NCI-H2227 (cell line): ENCODE measurements around the gene CCDC180.
"Not testable (repeated sequence)": the region's sequence is repeated elsewhere in the genome, so short reads cannot be mapped to it uniquely, and the experiment has no call there.

Experiments used
- DNase-seq: peaks from one replicate; lab custom pipeline; 2025; ENCODE audit not compliant: unreplicated experiment; lab: John Stamatoyannopoulos, UW

Gene CCDC180

DNA sequence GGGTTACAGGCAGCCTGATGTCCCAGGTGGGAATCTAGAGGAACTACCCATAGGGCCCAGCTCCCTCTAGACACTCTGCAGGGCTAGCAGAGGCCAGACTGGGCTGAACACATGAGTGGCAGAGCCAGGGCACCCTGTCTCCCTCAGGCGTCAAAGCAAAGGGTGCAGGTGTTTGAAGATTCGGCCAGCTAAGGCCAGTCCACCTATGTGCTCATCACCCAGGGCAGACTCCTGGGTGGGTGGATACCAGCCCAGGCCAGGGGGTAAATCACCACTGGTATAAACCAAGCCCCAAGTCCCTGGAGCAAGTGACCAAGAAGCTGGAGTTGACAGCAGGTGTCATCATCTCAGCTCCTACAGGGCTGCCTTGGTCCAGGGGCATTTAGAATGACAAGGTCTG lies 3.4 kb downstream of the CCDC180 start:
- DNase-seq = no peak

GRCh38 chr9:97311798-97312500 lies 4.5 kb downstream of the CCDC180 start:
- no peak for DNase-seq

- DNase-seq = no peak
Observed at GRCh38 chr9:97312556-97312955, 5.1 kb downstream of the CCDC180 start.

GRCh38 chr9:97313243-97313642 lies 5.8 kb downstream of the CCDC180 start:
- no peak for DNase-seq

- no peak for DNase-seq
Observed at GRCh38 chr9:97313746-97314145, 6.3 kb downstream of the CCDC180 start.

DNA sequence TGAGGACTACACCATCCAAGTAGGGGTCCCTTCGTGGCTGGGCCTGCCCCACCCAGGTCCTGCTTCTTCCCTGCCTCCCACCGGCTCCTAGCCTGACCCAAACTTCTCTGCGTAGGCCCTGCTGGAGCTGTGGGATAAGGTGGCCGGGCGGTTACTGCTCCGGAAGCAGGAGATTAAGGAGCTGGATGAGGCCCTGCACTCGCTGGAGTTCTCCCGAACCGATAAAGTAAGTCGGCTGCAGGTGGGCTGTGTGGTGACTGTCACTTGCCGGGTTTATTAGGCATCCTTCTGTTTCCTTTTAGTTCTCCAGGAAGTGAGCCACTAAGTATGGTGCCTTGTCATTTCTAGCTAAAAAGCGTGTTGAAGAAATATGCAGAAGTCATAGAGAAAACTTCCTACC lies 7.0 kb downstream of the CCDC180 start:
- DNase-seq = no peak

DNA sequence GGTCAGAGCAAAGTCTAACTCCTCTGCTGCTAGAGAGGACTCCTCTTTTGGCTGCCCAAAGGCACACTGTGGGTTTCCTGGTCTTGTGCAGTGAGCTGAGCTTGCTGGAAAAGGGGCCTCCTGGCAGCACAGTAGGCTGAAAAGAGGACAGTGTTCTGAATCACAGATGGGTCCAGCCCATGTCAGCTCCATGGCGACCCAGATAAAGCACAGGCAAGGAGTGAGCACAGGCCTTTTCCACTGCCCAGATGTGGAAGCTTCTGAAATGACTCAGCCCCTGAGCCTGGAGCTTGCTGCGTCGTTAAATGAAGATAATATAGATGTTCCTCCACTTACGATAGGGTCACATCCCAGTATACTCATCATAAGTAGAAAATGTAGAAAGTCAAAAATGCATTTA lies 8.1 kb downstream of the CCDC180 start:
- no peak for DNase-seq

GRCh38 chr9:97316904-97317303 lies 9.4 kb downstream of the CCDC180 start:
- no peak for DNase-seq

- no peak for DNase-seq
Observed at GRCh38 chr9:97318433-97318832, 11.0 kb downstream of the CCDC180 start.

DNA sequence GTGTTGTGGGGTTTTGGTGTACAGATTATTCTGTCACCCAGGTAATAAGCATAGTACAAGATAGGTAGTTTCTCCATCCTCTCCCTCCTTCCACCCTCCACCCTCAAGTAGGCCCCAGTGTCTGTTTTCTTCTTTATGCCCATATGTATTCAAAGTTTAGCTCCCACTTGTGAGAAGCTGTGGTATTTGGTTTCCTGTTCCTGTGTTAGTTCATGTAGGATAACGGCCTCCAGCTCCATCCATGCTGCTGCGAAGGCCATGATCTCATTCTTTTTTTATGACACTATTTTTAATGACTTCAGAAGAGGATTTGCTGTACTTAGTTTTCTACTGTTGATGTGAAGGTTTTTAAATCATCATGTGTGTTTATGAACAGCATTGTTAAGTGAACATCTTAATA lies 11.9 kb downstream of the CCDC180 start:
- no peak for DNase-seq

DNA sequence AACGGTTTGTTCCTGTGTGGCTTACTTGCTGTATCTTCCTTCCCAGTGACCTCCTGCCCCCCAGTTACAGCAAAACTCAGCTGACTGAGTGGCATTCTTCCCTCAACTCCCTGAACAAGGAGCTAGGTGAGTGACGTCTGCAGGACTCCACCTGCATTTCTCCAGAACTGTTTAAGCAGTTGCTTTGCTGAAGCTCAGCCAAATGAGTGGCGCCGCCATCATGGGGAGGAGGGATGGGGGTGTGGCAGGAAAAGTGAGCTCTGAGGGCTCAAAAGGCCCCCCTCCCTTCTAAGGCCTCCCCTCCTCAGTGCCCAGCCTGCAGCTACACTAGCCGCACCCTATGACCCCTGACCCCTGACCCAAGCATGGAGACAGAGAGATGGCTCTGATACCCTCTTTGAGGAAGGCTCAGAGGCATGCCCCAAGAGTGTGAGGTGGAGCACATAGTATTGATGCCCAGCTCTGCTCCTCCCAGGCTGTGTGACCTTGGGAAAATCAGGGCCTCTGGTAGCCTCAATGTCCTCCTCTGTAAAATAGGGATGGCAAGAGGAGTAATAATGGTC lies 12.7 kb downstream of the CCDC180 start:
- DNase-seq = no peak

- no peak for DNase-seq
Observed at GRCh38 chr9:97321251-97321650, 13.8 kb downstream of the CCDC180 start.

DNA sequence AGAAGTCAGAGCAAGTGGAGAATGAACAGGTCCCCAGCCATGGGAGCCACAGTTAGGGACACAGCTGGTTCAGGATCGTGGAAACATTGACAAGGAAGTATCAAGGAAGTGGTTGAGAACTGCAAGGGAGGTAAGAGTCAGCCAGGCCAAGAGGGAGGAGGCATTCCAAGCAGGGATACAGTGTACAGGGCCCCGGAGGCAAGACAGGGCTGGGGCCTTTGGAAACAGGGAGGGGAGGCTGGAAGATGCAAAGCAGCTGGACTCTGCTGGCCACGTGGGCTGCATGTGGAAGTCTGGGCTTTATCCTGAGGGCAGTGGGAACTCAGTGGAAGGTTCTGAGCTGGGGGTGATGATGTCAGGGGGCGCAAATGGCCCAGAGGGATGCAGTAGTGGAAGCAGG lies 14.2 kb downstream of the CCDC180 start:
- no peak for DNase-seq

DNA sequence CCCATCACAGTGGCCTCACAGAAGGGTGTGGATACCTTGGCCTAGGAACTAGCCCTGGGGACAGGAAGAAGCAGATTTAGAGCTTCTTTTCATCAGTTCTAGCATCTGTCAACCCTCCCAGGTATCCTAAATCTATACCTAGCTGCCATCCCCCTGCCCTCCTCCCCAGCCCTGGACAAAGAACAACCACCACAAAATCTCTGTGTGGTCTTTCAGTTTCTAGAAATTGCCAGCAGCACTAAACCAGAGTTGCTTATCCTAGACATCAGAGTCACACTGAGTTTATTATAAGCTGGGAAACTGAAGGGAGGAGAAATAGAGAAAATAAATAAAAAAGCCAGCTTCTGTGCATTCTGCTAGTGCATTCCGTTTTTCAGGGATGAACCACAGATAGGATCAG lies 14.6 kb downstream of the CCDC180 start:
- no peak for DNase-seq

GRCh38 chr9:97324954-97325353 lies 17.5 kb downstream of the CCDC180 start:
- DNase-seq = no peak

- no peak for DNase-seq
Observed at GRCh38 chr9:97327562-97327961, 20.1 kb downstream of the CCDC180 start.

DNA sequence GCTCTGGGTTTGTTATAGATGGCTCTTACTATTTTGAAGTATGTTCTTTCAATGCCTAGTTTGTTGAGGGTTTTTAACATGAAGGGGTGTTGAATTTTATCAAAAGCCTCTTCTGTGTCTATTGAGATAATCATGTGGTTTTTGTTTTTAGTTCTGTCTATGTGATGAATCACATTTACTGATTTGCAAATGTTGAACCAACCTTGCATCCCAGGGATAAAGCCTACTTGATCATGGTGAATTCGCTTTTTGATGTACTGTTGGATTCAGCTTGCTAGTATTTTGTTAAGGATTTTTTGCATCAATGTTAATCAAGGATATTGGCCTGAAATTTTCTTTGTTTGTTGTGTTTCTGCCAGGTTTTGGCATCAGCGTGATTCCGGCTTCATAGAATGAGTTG lies 25.5 kb downstream of the CCDC180 start:
- no peak for DNase-seq

DNA sequence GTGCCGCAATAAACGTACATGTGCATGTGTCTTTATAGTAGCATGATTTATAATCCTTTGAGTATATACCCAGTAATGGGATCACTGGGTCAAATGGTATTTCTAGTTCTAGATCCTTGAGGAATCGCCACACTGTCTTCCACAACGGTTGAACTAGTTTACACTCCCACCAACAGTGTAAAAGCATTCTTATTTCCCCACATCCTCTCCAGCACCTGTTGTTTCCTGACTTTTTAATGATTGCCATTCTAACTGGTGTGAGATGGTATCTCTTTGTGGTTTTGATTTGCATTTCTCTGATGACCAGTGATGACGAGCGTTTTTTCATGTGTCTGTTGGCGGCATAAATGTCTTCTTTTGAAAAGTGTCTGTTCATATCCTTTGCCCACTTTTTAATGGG lies 28.2 kb downstream of the CCDC180 start:
- not testable (repeated sequence) for DNase-seq

GRCh38 chr9:97348871-97349270 lies 41.4 kb downstream of the CCDC180 start:
- DNase-seq = no peak

DNA sequence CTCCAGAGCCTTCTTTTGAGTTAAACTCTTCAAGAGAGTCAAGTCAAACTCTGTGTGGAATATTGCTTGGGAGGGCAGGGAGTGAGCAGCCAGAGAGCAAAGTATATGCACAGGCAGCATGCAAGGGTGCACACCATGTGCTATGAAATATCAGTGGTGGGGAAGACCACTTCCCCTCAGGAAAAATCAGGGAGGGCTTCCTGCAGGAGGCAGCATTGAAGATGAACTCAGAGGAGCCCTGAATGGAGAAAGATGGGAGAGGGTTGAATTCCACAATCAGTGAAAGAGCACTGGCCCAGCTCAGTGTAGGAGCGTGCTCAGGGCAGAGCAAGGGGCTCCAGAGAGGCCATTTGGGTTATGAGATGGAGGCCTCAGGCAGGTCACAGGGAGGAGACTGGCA lies 41.9 kb downstream of the CCDC180 start:
- no peak for DNase-seq

GRCh38 chr9:97354637-97355036 lies 47.2 kb downstream of the CCDC180 start:
- no peak for DNase-seq

GRCh38 chr9:97357056-97357455 lies 49.6 kb downstream of the CCDC180 start:
- DNase-seq = no peak
